Nucleus accumbens (tissue), 56 donors: Measurements from ENCODE around the gene FRAT2.
A peak's percentile ranks its signal among the peaks of the same experiment; 100 is the strongest.

ENCODE experiments used
- DNase-seq, 56 donors: peaks; one replicate each; lab custom pipeline; 2025; lab: John Stamatoyannopoulos, UW

Gene FRAT2

GRCh38 chr10:97334370-97335175, at the start of gene FRAT2:
FRAT2 (minus strand) TSS chr10:97334729; CDS start chr10:97334572, 157 bp downstream.
- peak in 55 of 56 donors; percentile 64 to 98 (median 91) for DNase-seq

DNA sequence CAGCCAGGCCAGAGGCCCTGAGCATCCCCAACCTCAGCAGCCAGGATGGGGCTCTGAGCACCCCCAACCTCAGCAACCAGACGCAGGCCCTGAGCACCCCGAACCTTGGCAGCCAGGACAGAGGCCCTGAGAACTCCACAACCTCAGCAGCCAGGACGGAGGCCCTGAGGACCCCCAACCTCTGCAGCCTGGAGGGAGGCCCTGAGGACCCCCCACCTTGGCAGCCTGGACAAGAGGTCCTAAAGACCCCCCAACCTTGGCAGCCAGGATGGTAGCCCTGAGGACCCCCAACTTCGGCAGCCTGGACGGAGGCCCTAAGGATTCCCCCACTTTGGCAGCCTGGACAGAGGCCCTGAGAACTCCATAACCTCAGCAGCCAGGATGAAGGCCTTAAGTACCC, 49.6 kb upstream of the FRAT2 start:
- DNase-seq = no peak

- DNase-seq = no peak
These were observed 48.6 kb upstream of the FRAT2 start for GRCh38 chr10:97383159-97383558.

GRCh38 chr10:97381626-97382025, 47.1 kb upstream of the FRAT2 start:
- no peak for DNase-seq

- DNase-seq = no peak
These were observed 46.0 kb upstream of the FRAT2 start for GRCh38 chr10:97380516-97380915.

GRCh38 chr10:97378933-97379921, 44.7 kb upstream of the FRAT2 start:
- no peak for DNase-seq

GRCh38 chr10:97376413-97376812, 41.9 kb upstream of the FRAT2 start:
- no peak for DNase-seq

DNA sequence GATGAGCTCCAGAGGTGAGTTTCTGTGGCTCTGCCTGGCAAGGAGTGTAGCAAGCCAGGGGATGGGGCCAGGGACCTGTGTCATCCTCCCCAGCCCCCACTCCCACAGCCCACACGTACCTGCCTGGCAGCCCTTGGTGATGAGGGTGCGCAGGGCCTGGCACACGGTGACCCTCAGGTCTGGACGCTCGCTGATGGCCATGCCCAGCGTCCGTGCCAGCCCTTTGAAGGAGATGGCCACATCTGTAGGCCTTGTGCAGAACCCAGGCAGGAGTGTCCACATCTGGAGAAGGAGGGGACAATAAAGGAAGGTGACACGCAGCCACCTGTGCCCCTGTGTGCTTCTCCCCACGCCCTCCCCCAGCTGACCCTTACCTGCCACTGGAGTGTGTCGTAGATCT, 38.9 kb upstream of the FRAT2 start:
- DNase-seq = no peak

- no peak for DNase-seq
These were observed 37.8 kb upstream of the FRAT2 start for GRCh38 chr10:97372233-97372875.

- DNase-seq = no peak
These were observed 37.2 kb upstream of the FRAT2 start for GRCh38 chr10:97371696-97372095.

DNA sequence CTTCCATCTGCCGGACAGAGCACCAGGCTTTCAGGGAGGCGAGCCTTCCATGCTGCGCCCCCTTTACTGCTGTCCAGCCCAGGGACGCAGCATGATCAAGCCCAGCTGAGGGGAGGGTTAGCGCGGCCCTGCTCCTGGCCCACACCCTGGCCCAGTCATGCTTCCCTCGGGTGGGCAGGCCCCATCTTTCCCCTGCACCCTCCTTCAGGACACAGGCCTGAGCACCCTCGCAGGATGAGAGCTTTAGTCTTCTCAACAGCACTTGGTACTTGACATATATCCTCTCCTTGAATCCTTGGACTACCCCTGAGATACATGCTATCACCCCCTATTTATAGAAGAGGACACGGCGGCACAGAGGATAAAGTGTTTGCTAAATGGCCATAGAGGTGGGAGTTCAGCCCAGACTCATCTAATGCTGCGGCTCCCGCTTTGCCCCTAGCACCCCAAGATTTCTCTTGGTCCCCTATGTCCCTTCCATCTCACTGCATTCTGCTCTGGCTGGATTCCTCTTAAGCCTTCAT, 32.7 kb upstream of the FRAT2 start:
- no peak for DNase-seq

DNA sequence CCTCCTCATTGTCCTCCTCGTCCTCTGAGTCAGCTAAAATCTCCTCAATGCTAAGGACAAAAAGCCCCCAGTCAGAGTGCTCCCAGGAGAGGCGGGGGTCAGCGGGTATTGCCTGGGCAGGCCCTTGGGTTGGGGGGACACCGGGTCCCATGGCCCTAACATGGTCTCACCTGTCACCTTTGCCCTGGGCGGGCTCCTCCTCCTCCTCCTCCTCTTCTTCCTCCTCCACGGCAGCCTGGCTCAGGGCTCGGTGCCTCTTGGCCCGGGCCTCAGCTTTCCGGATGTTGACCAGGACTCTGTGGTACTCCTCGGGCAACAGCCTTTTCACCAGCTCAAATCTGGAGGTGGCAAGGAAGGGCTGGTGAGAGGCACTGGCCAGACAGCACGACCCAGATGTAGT, 32.0 kb upstream of the FRAT2 start:
- no peak for DNase-seq

GRCh38 chr10:97365761-97366351, 31.3 kb upstream of the FRAT2 start:
- DNase-seq = no peak

DNA sequence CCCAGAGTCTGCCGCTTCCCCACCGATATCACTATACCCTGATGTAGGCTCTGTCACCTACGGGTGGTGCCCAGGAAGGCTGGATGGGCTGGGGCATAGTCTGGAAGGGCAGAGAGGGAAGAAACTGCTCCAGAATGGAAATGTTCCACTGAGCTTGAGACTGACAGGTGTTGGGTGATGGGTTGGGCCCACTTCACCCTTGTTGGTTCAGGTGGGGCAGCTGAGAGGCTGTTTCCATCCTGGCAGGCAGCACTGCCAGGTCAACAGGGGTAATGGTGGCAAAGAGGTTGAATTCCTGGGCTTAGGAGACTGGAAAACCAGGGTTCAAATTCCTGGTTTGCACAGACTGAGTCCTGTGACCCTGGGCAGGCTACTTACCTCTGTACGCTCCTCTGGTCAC, 28.5 kb upstream of the FRAT2 start:
- DNase-seq = no peak

GRCh38 chr10:97362310-97363033, 27.9 kb upstream of the FRAT2 start:
- DNase-seq = no peak

DNA sequence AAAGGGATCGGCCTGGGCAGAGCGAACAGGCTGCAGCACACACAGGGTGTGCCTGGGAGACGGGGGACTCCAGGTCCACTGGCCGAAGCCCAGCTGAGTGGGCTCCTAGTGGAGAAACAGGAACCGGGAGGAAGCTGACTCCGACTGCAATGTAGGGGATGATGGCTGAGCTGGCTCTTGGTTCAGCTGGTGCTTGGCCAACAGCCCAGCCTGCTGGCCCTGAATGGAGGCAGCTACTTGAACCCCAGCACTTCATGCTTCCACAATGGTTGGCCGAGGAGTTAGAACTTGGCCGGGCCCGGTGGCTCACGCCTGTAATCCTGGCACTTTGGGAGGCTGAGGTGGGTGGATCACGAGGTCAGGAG, 27.0 kb upstream of the FRAT2 start:
- peak in 4 of 56 donors; percentile 6 to 22 (median 18) for DNase-seq

- DNase-seq = no peak
These were observed 26.4 kb upstream of the FRAT2 start for GRCh38 chr10:97360705-97361536.

GRCh38 chr10:97358781-97359180, 24.3 kb upstream of the FRAT2 start:
- no peak for DNase-seq

DNA sequence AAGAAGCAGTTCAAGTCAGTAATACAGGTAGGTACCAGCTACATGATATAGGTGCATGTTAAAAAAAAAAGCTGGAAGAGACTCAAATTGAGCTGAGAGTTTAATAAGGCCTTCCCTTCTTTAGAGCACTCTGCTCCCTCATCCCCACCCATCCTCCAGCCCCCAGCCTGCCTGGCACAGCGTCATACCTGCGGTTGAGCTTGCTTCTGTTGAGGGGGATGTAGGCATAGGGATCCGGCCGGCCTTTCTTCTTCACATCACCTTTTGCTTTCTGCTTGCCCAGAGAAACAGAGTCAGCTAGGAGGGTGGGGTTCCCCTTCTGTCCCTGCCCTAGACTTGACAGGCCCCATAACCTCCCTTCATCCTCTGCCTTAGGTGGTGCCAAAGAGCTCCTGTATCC, 23.8 kb upstream of the FRAT2 start:
- no peak for DNase-seq
